IMR-90 (cell line): ENCODE results near the gene MOG.

ENCODE experiments used
- CTCF ChIP-seq: conservative IDR thresholded peaks from 2 replicates; pipeline ENCODE4 v1.5.1; 2012; ENCODE audit warnings: mild to moderate bottlenecking, low read depth, low read length, improper control_type of control experiment
- ELK1 ChIP-seq: fragments of 150-350 bp; IDR thresholded peaks from 2 replicates; pipeline ENCODE4 v1.6.1; 2016; ENCODE audit warnings: low read depth, mild to moderate bottlenecking, low read length, moderate library complexity, borderline replicate concordance
- POLR2A ChIP-seq: IDR thresholded peaks from 2 replicates; pipeline ENCODE4 v1.6.1; 2012; ENCODE audit warnings: mild to moderate bottlenecking, low read depth, low read length
- RCOR1 ChIP-seq: IDR thresholded peaks from 2 replicates; pipeline ENCODE4 v1.6.1; 2012; ENCODE audit warnings: mild to moderate bottlenecking, low read length, improper control_type of control experiment; ENCODE audit not compliant: insufficient replicate concordance
- RFX5 ChIP-seq: IDR thresholded peaks from 2 replicates; pipeline ENCODE4 v1.8.0; 2012; ENCODE audit warnings: low read depth, mild to moderate bottlenecking, low read length, moderate library complexity
- SMC3 ChIP-seq: fragments of 150-350 bp; IDR thresholded peaks from 2 replicates; pipeline ENCODE4 v1.6.1; 2016; ENCODE audit warnings: low read depth, mild to moderate bottlenecking, antibody characterized with exemption, low read length, moderate library complexity
- USF2 ChIP-seq: fragments of 150-350 bp; IDR thresholded peaks from 2 replicates; pipeline ENCODE4 v1.6.1; 2017; ENCODE audit warnings: mild to moderate bottlenecking, antibody characterized with exemption, low read length, low read depth

- TF ChIP-seq RFX5: no peak
- no peak for TF ChIP-seq CTCF
- TF ChIP-seq ELK1: no peak
- TF ChIP-seq RCOR1: no peak
- TF ChIP-seq POLR2A: no peak
- TF ChIP-seq USF2: no peak
- TF ChIP-seq SMC3: no peak
These were observed 23.1 kb downstream of the MOG start for GRCh38 chr6:29679962-29680361.
